Effector CD4-positive, alpha-beta T cell (primary cell): ENCODE results near the gene GAK.

Experiments used
- DNase-seq: peaks from one replicate; pipeline ENCODE4 v3.0.0-alpha.2; 2020

The GAK gene

GRCh38 chr4:906339-907102, 25.6 kb downstream of the GAK start:
- no peak for DNase-seq

GRCh38 chr4:905485-906338, 26.4 kb downstream of the GAK start:
- no peak for DNase-seq

- DNase-seq, result no peak
Observed at GRCh38 chr4:903066-904046, 28.8 kb downstream of the GAK start.

GRCh38 chr4:901192-901910, 30.8 kb downstream of the GAK start:
- DNase-seq, result no peak

GRCh38 chr4:900721-901120, 31.4 kb downstream of the GAK start:
- no peak for DNase-seq

GRCh38 chr4:900073-900472, 32.0 kb downstream of the GAK start:
- DNase-seq, result no peak

GRCh38 chr4:899556-899906, 32.6 kb downstream of the GAK start:
- no peak for DNase-seq

GRCh38 chr4:898869-899555, 33.1 kb downstream of the GAK start:
- DNase-seq, result no peak

- DNase-seq, result no peak
Observed at GRCh38 chr4:898123-898522, 34.0 kb downstream of the GAK start.

- no peak for DNase-seq
Observed at GRCh38 chr4:896630-897029, 35.5 kb downstream of the GAK start.

- no peak for DNase-seq
Observed at GRCh38 chr4:896216-896615, 35.9 kb downstream of the GAK start.

GRCh38 chr4:895596-895995, 36.5 kb downstream of the GAK start:
- no peak for DNase-seq

- DNase-seq, result no peak
Observed at GRCh38 chr4:893995-894705, 38.0 kb downstream of the GAK start.

- no peak for DNase-seq
Observed at GRCh38 chr4:893276-893994, 38.7 kb downstream of the GAK start.

- DNase-seq, result no peak
Observed at GRCh38 chr4:892780-893179, 39.3 kb downstream of the GAK start.

GRCh38 chr4:891747-892146, 40.4 kb downstream of the GAK start:
- no peak for DNase-seq

GRCh38 chr4:890036-890695, 42.0 kb downstream of the GAK start:
- DNase-seq, result no peak

- no peak for DNase-seq
Observed at GRCh38 chr4:889516-889915, 42.6 kb downstream of the GAK start.

- DNase-seq, result no peak
Observed at GRCh38 chr4:888029-888428, 44.1 kb downstream of the GAK start.
